Astrocyte of the spinal cord (primary cell): ENCODE measurements around the gene AGER.
"Not testable (repeated sequence)": the region's sequence is repeated elsewhere in the genome, so short reads cannot be mapped to it uniquely, and the experiment has no call there.

Experiments used
- DNase-seq: peaks from one replicate; pipeline ENCODE4 v3.0.0; 2011; ENCODE audit warnings: low read depth, low spot score
- H3K4me3 ChIP-seq: 2 replicates; pipeline ENCODE4 v1.5.1; 2011; ENCODE audit warnings: low read depth, mild to moderate bottlenecking, low read length, moderate library complexity
- CTCF ChIP-seq: IDR thresholded peaks from 2 replicates; pipeline ENCODE4 v1.5.1; 2012; ENCODE audit warnings: low read depth, mild to moderate bottlenecking, low read length, inconsistent platforms
- in situ Hi-C: cut with HindIII; loops from 2 replicates; pipeline ENCODE4 v1.10.0; 2017; ENCODE audit warnings: low sequenced_read_pairs

AGER gene

GRCh38 chr6:32212076-32212760 is 28.2 kb upstream of the AGER start:
- no peak for TF ChIP-seq CTCF
- in situ Hi-C loops = no loop called here
- no peak for DNase-seq
- H3K4me3 ChIP-seq = no peak overlapping the region

- DNase-seq, in situ Hi-C loops, H3K4me3 ChIP-seq: not testable (repeated sequence)
Observed at GRCh38 chr6:32211432-32211831, 27.4 kb upstream of the AGER start.

DNA sequence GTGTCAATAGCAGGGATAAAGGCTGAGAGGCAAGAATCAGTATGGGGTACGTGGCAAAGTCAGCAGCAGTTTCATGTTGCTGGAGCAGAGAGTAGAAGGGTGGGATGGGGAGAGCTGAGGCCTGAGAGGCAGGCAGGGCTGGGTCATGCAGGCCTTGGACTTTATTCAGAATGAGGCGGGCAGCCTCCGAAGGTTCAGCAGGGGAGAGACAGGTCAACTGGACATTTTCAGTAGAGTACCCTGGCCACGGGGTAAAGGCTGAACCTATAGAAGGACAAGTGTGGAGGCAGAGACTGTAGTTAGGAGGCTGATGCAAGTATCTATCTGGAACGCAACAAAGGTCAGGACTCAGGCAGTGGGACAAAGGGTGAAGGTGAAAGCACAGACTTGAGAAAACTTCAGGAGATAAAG is 26.1 kb upstream of the AGER start:
- no peak for DNase-seq
- H3K4me3 ChIP-seq = no peak overlapping the region
- TF ChIP-seq CTCF = no peak
- in situ Hi-C loops = no loop called here

- no peak overlapping the region for H3K4me3 ChIP-seq
- in situ Hi-C loops = no loop called here
- no peak for TF ChIP-seq CTCF
- no peak for DNase-seq
Observed at GRCh38 chr6:32208996-32209395, 24.9 kb upstream of the AGER start.

- DNase-seq = no peak
- in situ Hi-C loops = no loop called here
- no peak for TF ChIP-seq CTCF
- no peak overlapping the region for H3K4me3 ChIP-seq
Observed at GRCh38 chr6:32204268-32204715, 20.2 kb upstream of the AGER start.

- DNase-seq = no peak
- TF ChIP-seq CTCF = no peak
- in situ Hi-C loops = no loop called here
- no peak overlapping the region for H3K4me3 ChIP-seq
Observed at GRCh38 chr6:32203426-32204267, 19.6 kb upstream of the AGER start.

GRCh38 chr6:32202186-32202585 is 18.1 kb upstream of the AGER start:
- in situ Hi-C loops = no loop called here
- DNase-seq = no peak
- TF ChIP-seq CTCF = no peak
- no peak overlapping the region for H3K4me3 ChIP-seq
